Right forelimb (tissue), 1 donor: ENCODE data around the gene SBF2.

Experiments used
- DNase-seq: peaks from one replicate; pipeline ENCODE4 v3.0.0-alpha.2; 2018

Gene SBF2

GRCh38 chr11:9790703-9791102, 503.3 kb downstream of the SBF2 start:
- DNase-seq, result no peak

- DNase-seq, result no peak
Observed at GRCh38 chr11:9789910-9790309, 504.1 kb downstream of the SBF2 start.

- no peak for DNase-seq
Observed at GRCh38 chr11:9787981-9788521, 506.0 kb downstream of the SBF2 start.

- no peak for DNase-seq
Observed at GRCh38 chr11:9787260-9787659, 506.8 kb downstream of the SBF2 start.

GRCh38 chr11:9784602-9785315, 509.3 kb downstream of the SBF2 start:
- DNase-seq, result no peak

- DNase-seq, result no peak
Observed at GRCh38 chr11:9783986-9784385, 510.0 kb downstream of the SBF2 start.

- no peak for DNase-seq
Observed at GRCh38 chr11:9780929-9781328, 513.1 kb downstream of the SBF2 start.

GRCh38 chr11:9777525-9777924, 516.5 kb downstream of the SBF2 start:
- no peak for DNase-seq

GRCh38 chr11:9777066-9777465, 517.0 kb downstream of the SBF2 start:
- no peak for DNase-seq

- no peak for DNase-seq
Observed at GRCh38 chr11:9776203-9776602, 517.8 kb downstream of the SBF2 start.

GRCh38 chr11:9775398-9775779, 518.6 kb downstream of the SBF2 start:
- no peak for DNase-seq

- no peak for DNase-seq
Observed at GRCh38 chr11:9774591-9775397, 519.2 kb downstream of the SBF2 start.

- DNase-seq, result no peak
Observed at GRCh38 chr11:9774109-9774508, 519.9 kb downstream of the SBF2 start.

- DNase-seq, result no peak
Observed at GRCh38 chr11:9773524-9773923, 520.5 kb downstream of the SBF2 start.

- DNase-seq, result no peak
Observed at GRCh38 chr11:9772218-9772617, 521.8 kb downstream of the SBF2 start.

GRCh38 chr11:9771071-9771511, 522.9 kb downstream of the SBF2 start:
- DNase-seq, result no peak

GRCh38 chr11:9769621-9770020, 524.4 kb downstream of the SBF2 start:
- DNase-seq, result no peak

GRCh38 chr11:9765320-9766101, 528.5 kb downstream of the SBF2 start:
- peak; percentile 80 for DNase-seq

- no peak for DNase-seq
Observed at GRCh38 chr11:9763301-9763700, 530.7 kb downstream of the SBF2 start.

GRCh38 chr11:9762531-9762930, 531.5 kb downstream of the SBF2 start:
- no peak for DNase-seq

- no peak for DNase-seq
Observed at GRCh38 chr11:9761441-9761945, 532.5 kb downstream of the SBF2 start.

- DNase-seq, result peak; percentile 85
Observed at GRCh38 chr11:9760193-9760575, 533.8 kb downstream of the SBF2 start.
